GM12878 (cell line): ENCODE data around the gene UPF1.

ENCODE experiments used
- BACH1 ChIP-seq: fragments of 450-650 bp; IDR thresholded peaks from 2 replicates; pipeline ENCODE4 v1.6.1; 2017; ENCODE audit warnings: mild to moderate bottlenecking, borderline replicate concordance
- CBFB ChIP-seq: IDR thresholded peaks from 2 replicates; pipeline ENCODE4 v1.6.1; 2016; ENCODE audit warnings: antibody characterized with exemption, low read depth
- CTCF ChIP-seq, 3 experiments: IDR thresholded peaks in 2 of 3; conservative IDR thresholded peaks in 1 of 3; 2 replicates each; pipeline ENCODE4 v1.5.1; 2011; ENCODE audit warnings: low read depth in 3 of 3, low read length in 3 of 3, mild to moderate bottlenecking in 3 of 3, control low read depth in 2 of 3, moderate library complexity in 2 of 3, inconsistent platforms in 1 of 3, mixed read lengths in 1 of 3; ENCODE audit not compliant: control insufficient read depth in 2 of 3, insufficient read depth in 1 of 3; ENCODE audit errors: extremely low read depth in 1 of 3
- E4F1 ChIP-seq: fragments of 450-650 bp; IDR thresholded peaks from 2 replicates; pipeline ENCODE4 v1.6.1; 2018; ENCODE audit warnings: borderline replicate concordance, mild to moderate bottlenecking; ENCODE audit not compliant: partially characterized antibody
- EED ChIP-seq: sonication (generic); IDR thresholded peaks from 2 replicates; pipeline ENCODE4 v1.6.1; 2016; ENCODE audit warnings: antibody characterized with exemption, low read depth
- EP300 ChIP-seq, 2 experiments: fragments of 150-350 bp in 1 of 2; IDR thresholded peaks; 2 replicates each; pipeline ENCODE4 v1.6.1; 2011 to 2012; ENCODE audit warnings: low read depth in 2 of 2, low read length in 2 of 2, borderline replicate concordance in 1 of 2, improper control_type of control experiment in 1 of 2, inconsistent platforms in 1 of 2; ENCODE audit not compliant: control insufficient read depth in 1 of 2
- EZH2 ChIP-seq: IDR thresholded peaks from 2 replicates; pipeline ENCODE4 v1.6.1; 2012; ENCODE audit warnings: low read depth, mild to moderate bottlenecking, control low read depth, inconsistent platforms, low read length, borderline replicate concordance; ENCODE audit not compliant: control insufficient read depth
- ZNF274 ChIP-seq: IDR thresholded peaks from one replicate; pipeline ENCODE4 v1.8.0; 2011; ENCODE audit not compliant: insufficient read length, insufficient read depth
- ZNF384 ChIP-seq: IDR thresholded peaks from 2 replicates; pipeline ENCODE4 v1.6.1; 2012; ENCODE audit warnings: low read depth, mild to moderate bottlenecking, low read length, improper control_type of control experiment, borderline replicate concordance

- TF ChIP-seq EZH2 (no peak), EED (no peak), EP300 (IDR thresholded peaks at IDR 0.05; ENCODE audit: borderline replicate concordance in 1 of 2, control insufficient read depth in 1 of 2, low read depth in 2 of 2, low read length in 2 of 2) (no peak), ZNF274 (no peak), CBFB (no peak), ZNF384 (no peak), CTCF (IDR thresholded peaks at IDR 0.05 in 2 of 3, conservative IDR thresholded peaks at IDR 0.05 in 1 of 3; ENCODE audit: control insufficient read depth in 2 of 3, extremely low read depth in 1 of 3, insufficient read depth in 1 of 3, low read depth in 3 of 3, low read length in 3 of 3) (no peak), E4F1 (no peak), BACH1 (no peak)
Observed at GRCh38 chr19:18800079-18800478, 31.7 kb upstream of the UPF1 start.
